GM12878 (cell line): ENCODE results near the gene CD2. TPM values are rescaled to one million over a fixed set of nuclear protein-coding genes. Genes with fewer than 3 reads are reported as not detected.

Experiments
- ATAC-seq: fragments of 200-7000 bp; cut with Tn5 transposase; 3 replicates; pipeline ENCODE4 v1.9.1; 2020; ENCODE audit warnings: mild to moderate bottlenecking, moderate library complexity
- BruUV-seq: library from RNA; stranded (reverse); fragments of 400-500 nt; replicated peaks from 2 replicates; lab custom pipeline; 2021; lab: Mats Ljungman, UMichigan
- CTCF ChIA-PET: fragments of 300-600 bp; sonication (Branson Sonifier 250); formaldehyde crosslinking; extraction: SDS; loops from one replicate; lab custom pipeline; 2021; ENCODE audit warnings: inconsistent platforms; lab: Yijun Ruan, JAX
- POLR2A ChIA-PET: fragments of 350-600 bp; formaldehyde crosslinking; extraction: SDS; loops from one replicate; lab custom pipeline; 2021; ENCODE audit warnings: inconsistent platforms; lab: Charles Lee
- RAD21 ChIA-PET: fragments of 300-600 bp; sonication (Branson Sonifier 250); formaldehyde crosslinking; loops from one replicate; lab custom pipeline; 2023; ENCODE audit warnings: antibody characterized with exemption; ENCODE audit not compliant: unreplicated experiment; lab: Charles Lee
- SMC1A ChIA-PET: fragments of 300-600 bp; sonication (Branson Sonifier 250); formaldehyde crosslinking; loops from one replicate; lab custom pipeline; 2023; ENCODE audit not compliant: unreplicated experiment, uncharacterized antibody; lab: Charles Lee
- DNase-seq: peaks from one replicate; pipeline ENCODE4 v3.0.0-alpha.2; 2011; ENCODE audit warnings: low read depth, low spot score
- FAIRE-seq: peaks from 3 replicates; lab custom pipeline; 2011; peaks lifted over from hg19 to GRCh38; lab: Jason Lieb, UNC
- H2AFZ ChIP-seq: 2 replicates; pipeline ENCODE4 v1.6.0; 2011; ENCODE audit warnings: low read depth, low read length, control low read depth; ENCODE audit not compliant: control insufficient read depth
- H3K27ac ChIP-seq: 2 replicates; pipeline ENCODE4 v1.5.1; 2011; ENCODE audit warnings: control low read depth; ENCODE audit not compliant: control insufficient read depth, insufficient read depth
- H3K27me3 ChIP-seq, 2 experiments: replicated peaks in 1 of 2; 2 replicates each; pipeline versions ENCODE4 v1.6.0 to v1.6.1; 2011; ENCODE audit warnings: low read length in 1 of 2; ENCODE audit not compliant: control insufficient read depth in 2 of 2, insufficient read depth in 2 of 2
- H3K36me3 ChIP-seq, 2 experiments: 2 replicates each; pipeline ENCODE4 v1.5.1; 2011; ENCODE audit warnings: low read length in 1 of 2; ENCODE audit not compliant: control insufficient read depth in 2 of 2, insufficient read depth in 2 of 2
- H3K4me1 ChIP-seq: 2 replicates; pipeline ENCODE4 v1.6.1; 2011; ENCODE audit warnings: mild to moderate bottlenecking, low read length, moderate library complexity, mixed read lengths; ENCODE audit not compliant: control insufficient read depth, insufficient read depth
- H3K4me2 ChIP-seq: 2 replicates; pipeline ENCODE4 v1.6.0; 2011; ENCODE audit warnings: control low read depth; ENCODE audit not compliant: control insufficient read depth, insufficient read depth
- H3K4me3 ChIP-seq: fragments of 200-600 bp; sonication (generic); 2 replicates; pipeline ENCODE4 v1.5.1; 2016
- H3K79me2 ChIP-seq: 2 replicates; pipeline ENCODE4 v1.6.0; 2011; ENCODE audit warnings: low read length; ENCODE audit not compliant: control insufficient read depth, insufficient read depth
- H3K9ac ChIP-seq: 2 replicates; pipeline ENCODE4 v1.8.0; 2011; ENCODE audit warnings: low read length, control low read depth, mixed read lengths; ENCODE audit not compliant: control insufficient read depth, insufficient read depth
- H3K9me3 ChIP-seq: replicated peaks from 3 replicates; pipeline ENCODE4 v1.5.1; 2011; ENCODE audit warnings: mild to moderate bottlenecking, low read length; ENCODE audit not compliant: control insufficient read depth, insufficient read depth
- H4K20me1 ChIP-seq: 2 replicates; pipeline ENCODE4 v1.6.0; 2011; ENCODE audit not compliant: control insufficient read depth, insufficient read depth
- ATF7 ChIP-seq: fragments of 450-650 bp; IDR thresholded peaks from 2 replicates; pipeline ENCODE4 v1.6.1; 2016; ENCODE audit warnings: low read depth, mild to moderate bottlenecking
- DPF2 ChIP-seq: fragments of 450-650 bp; IDR thresholded peaks from 2 replicates; pipeline ENCODE4 v1.6.1; 2017; ENCODE audit warnings: mild to moderate bottlenecking
- EED ChIP-seq: sonication (generic); IDR thresholded peaks from 2 replicates; pipeline ENCODE4 v1.6.1; 2016; ENCODE audit warnings: antibody characterized with exemption, low read depth
- GATAD2B ChIP-seq: fragments of 450-650 bp; conservative IDR thresholded peaks from 2 replicates; pipeline ENCODE4 v1.6.1; 2017; ENCODE audit warnings: low read depth, mild to moderate bottlenecking, moderate library complexity
- SP1 ChIP-seq: IDR thresholded peaks from one replicate; pipeline ENCODE4 v1.6.1; 2011; ENCODE audit warnings: low read depth, low read length
- TCF7 ChIP-seq: IDR thresholded peaks from 2 replicates; pipeline ENCODE4 v1.6.1; 2014; ENCODE audit warnings: antibody characterized with exemption, borderline replicate concordance
- WGBS: methylation state at CpG from one replicate; pipeline ENCODE4 v1.1.6; 2016; ENCODE audit warnings: low lambda C conversion rate; ENCODE audit not compliant: insufficient replicate concordance, insufficient coverage; ENCODE audit errors: missing lambda C conversion rate; 5-methylcytosine and 5-hydroxymethylcytosine counted together
- in situ Hi-C: fragments of 300-500 bp; cut with MboI; formaldehyde crosslinking; loops from 9 replicates; pipeline ENCODE4 v1.14.3; 2018; ENCODE audit warnings: mixed read lengths
- intact Hi-C: fragments of 100-400 bp; cut with micrococcal nuclease; formaldehyde crosslinking; loops from one replicate; pipeline ENCODE4 v1.14.2; 2022; ENCODE audit not compliant: unreplicated experiment
- polyA plus RNA-seq, 11 experiments: library from polyadenylated mRNA; depleted of rRNA in 4 of 11; unstranded in 6 of 11; stranded (reverse) in 5 of 11; fragments of >200 nt; fragmentation: Nextera tagmentation in 4 of 11; fragmentation: Illumina TruSeq in 1 of 11; extraction: Ambion mirVana in 4 of 11; extraction: Trizol in 1 of 11; gene quantifications; 1 replicate in 1 of 11; 2 replicates in 10 of 11; pipeline versions ENCODE4 v1.2.1 to v1.2.3, GENCODE V29; 2011 to 2016; ENCODE audit warnings: inconsistent platforms in 2 of 11, missing spikeins in 2 of 11, low read depth in 1 of 11
- total RNA-seq, 4 experiments: library from RNA; depleted of rRNA in 3 of 4; stranded (reverse); fragments of >200 nt in 3 of 4; fragmentation: Illumina TruSeq in 1 of 4; extraction: Trizol in 1 of 4; gene quantifications; 2 replicates each; pipeline versions ENCODE4 v1.2.1 to v1.2.3, GENCODE V29; 2013 to 2021

CD2 gene
- total and polyA plus RNA-seq, 10 of the 15 experiments (the other 5 are each of a cell fraction or from before 2014, with no cell fraction given): 0.15 to 4.3 (median 2.8) TPM

- H3K9ac ChIP-seq: peak overlapping the region; percentile 59
- SMC1A ChIA-PET: interaction anchor here (0.6 to 8.0 kb wide), 36 partner anchors 8 to 332 kb away, joined by 3 to 224 read pairs (median 12); partner anchors contain the start of genes CD101, CD2 and TTF2
- FAIRE-seq (no peak), ATAC-seq (no peak)
- H2AFZ ChIP-seq: peak overlapping the region; percentile 72
- no peaks in the 10 kb centered on the region for H3K79me2 ChIP-seq
- WGBS: 95% methylated on average over 7 of the region's 7 CpGs
- no peaks in the 10 kb centered on the region for H3K36me3 ChIP-seq
- intact Hi-C loops: loop anchor here (2.0 kb wide), 1 partner anchor 87 kb away; no protein-coding TSS in a partner anchor
- H3K4me2 ChIP-seq: peak overlapping the region; percentile 79
- TF ChIP-seq ATF7 (no peak), TCF7 (no peak), DPF2 (no peak), SP1 (no peak), GATAD2B (no peak), EED (no peak)
- TF ChIP-seq, all 136 proteins: peak for 0
- Histone ChIP-seq H3K27ac (peak overlapping the region; percentile 97), H4K20me1 (no peaks in the 10 kb centered on the region), H3K4me1 (peaks cover 39% of the 10 kb centered on the region), H3K4me3 (no peak overlapping the region), H3K9me3 (peaks cover 26% of the 10 kb centered on the region; the same call in 2 of the 3 replicates), H3K27me3 (no peaks in the 10 kb centered on the region)
- no peak for DNase-seq
- in situ Hi-C loops: loop anchor here (5.0 kb wide), 2 partner anchors 83 to 313 kb away; no protein-coding TSS in a partner anchor
- TSS peak; percentile 97 for BruUV-seq
- ChIA-PET RAD21 (interaction anchor here (0.9 to 7.3 kb wide), 28 partner anchors 11 to 364 kb away, joined by 3 to 176 read pairs (median 13); partner anchors contain the start of genes CD101 and TTF2), CTCF (interaction anchor here (0.8 to 7.6 kb wide), 18 partner anchors 12 to 389 kb away, joined by 3 to 126 read pairs (median 12); partner anchors contain the start of gene TTF2), POLR2A (interaction anchor here (1.0 to 6.1 kb wide), 12 partner anchors 24 to 323 kb away, joined by 3 to 45 read pairs (median 8); partner anchors contain the start of gene TTF2)
Observed at GRCh38 chr1:116739371-116740012, 14.7 kb upstream of the CD2 start.
